ENCODE data around the gene CCDC112. TPM values are rescaled to one million over a fixed set of nuclear protein-coding genes. Genes with fewer than 3 reads are reported as not detected.

Gene CCDC112
- total and polyA plus RNA-seq, 5 donors from 2014 or later: 0.89 to 2.7 (median 1.8) TPM

DNA sequence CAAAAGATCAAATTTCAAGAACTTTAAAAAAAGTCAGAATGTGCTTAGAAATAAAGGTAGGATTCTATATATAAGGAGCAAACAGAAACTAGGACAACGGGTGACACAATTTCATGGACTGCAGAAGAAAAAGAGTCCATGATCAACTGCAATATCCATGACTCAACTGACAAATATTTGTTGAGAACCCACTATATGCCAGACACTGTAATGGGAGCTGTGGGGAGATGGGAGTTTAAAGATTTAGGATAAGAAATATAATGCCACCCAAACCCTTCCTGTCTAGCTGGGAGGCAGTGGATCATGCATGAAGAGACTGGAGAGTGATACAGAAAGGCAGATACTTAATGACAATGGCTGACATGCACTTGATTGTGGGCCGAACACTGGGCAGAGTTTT, 27.6 kb upstream of the CCDC112 start:
- no peak overlapping the region for H3K27ac Mint-ChIP-seq
- peaks cover 49% of the 10 kb centered on the region for H3K27me3 Mint-ChIP-seq

DNA sequence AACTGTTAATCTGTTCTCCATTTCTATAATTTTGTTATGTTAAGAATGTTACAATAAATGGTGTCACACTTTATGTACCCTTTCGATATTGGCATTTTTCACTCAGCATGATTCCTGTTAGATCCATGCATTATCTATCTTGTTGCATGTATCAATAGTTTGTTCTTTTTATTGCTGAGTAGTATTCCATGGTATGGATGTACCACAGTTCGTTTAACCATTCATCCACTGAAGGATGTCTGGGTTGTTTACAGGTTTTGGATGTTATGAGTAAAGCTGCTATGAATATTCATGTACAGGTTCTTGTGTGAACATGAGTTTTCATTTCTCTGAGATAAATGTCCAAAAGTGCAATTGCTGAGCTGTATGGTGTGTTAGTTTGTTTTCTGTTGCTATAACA, 26.3 kb upstream of the CCDC112 start:
- Mint-ChIP-seq H3K9me3 (peaks cover 0 to 2% (median 0%) of the 10 kb centered on the region in 7 donors), H3K4me1 (no peaks in the 10 kb centered on the region), H3K27ac (no peak overlapping the region), H3K4me3 (no peak overlapping the region), H3K36me3 (no peaks in the 10 kb centered on the region), H3K27me3 (peaks cover 57% of the 10 kb centered on the region)
- Histone ChIP-seq H3K27ac (ENCODE audit: insufficient read depth, low read length, poor library complexity, severe bottlenecking) (no peak overlapping the region), H3K4me3 (ENCODE audit: low read depth, low read length) (no peak overlapping the region), H3K9me3 (ENCODE audit: control insufficient read depth in 2 of 2, low read length in 2 of 2) (no peaks in the 10 kb centered on the region), H3K27me3 (ENCODE audit: control insufficient read depth, insufficient read depth, low read length) (peaks cover 26% of the 10 kb centered on the region), H3K36me3 (ENCODE audit: control insufficient read depth, insufficient read depth, low read length) (no peaks in the 10 kb centered on the region), H3K4me1 (ENCODE audit: control insufficient read depth, insufficient read depth, low read length, poor library complexity, severe bottlenecking) (no peaks in the 10 kb centered on the region)
- no peak for ATAC-seq (ENCODE audit: low read depth in 2 of 2)
- no peak for DNase-seq

More for the DNA sequence above, 27.6 kb upstream of the CCDC112 start:
- ATAC-seq (ENCODE audit: low read depth in 2 of 2) (no peak), DNase-seq (no peak)
- Mint-ChIP-seq H3K9me3 (peaks cover 0 to 2% (median 0%) of the 10 kb centered on the region in 7 donors), H3K4me1 (no peaks in the 10 kb centered on the region), H3K36me3 (no peaks in the 10 kb centered on the region), H3K4me3 (no peak overlapping the region)
- Histone ChIP-seq H3K27ac (ENCODE audit: insufficient read depth, low read length, poor library complexity, severe bottlenecking) (no peak overlapping the region), H3K36me3 (ENCODE audit: control insufficient read depth, insufficient read depth, low read length) (no peaks in the 10 kb centered on the region), H3K4me3 (ENCODE audit: low read depth, low read length) (no peak overlapping the region), H3K9me3 (ENCODE audit: control insufficient read depth in 2 of 2, low read length in 2 of 2) (no peaks in the 10 kb centered on the region), H3K4me1 (ENCODE audit: control insufficient read depth, insufficient read depth, low read length, poor library complexity, severe bottlenecking) (no peaks in the 10 kb centered on the region), H3K27me3 (ENCODE audit: control insufficient read depth, insufficient read depth, low read length) (peaks cover 24% of the 10 kb centered on the region)

DNA sequence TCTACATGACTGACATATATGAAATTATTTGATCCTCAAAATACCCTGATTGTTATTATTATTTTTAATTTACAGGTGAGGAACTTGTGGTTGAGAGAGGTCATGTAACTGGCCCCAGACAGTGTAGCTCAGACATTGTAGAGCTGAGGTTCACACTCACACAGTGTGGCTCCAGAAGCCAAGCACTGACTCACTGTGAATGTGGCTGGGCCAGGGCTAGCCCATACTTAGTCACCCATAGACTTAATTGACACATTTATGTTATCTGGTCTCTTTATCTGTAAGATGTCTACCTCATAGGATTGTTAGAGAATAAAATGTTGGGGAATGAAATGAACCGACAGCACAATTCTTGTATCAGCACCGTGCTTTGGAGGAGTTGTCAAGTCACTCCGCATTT, 24.9 kb upstream of the CCDC112 start:
- Histone ChIP-seq H3K4me1 (ENCODE audit: control insufficient read depth, insufficient read depth, low read length, poor library complexity, severe bottlenecking) (no peaks in the 10 kb centered on the region), H3K36me3 (ENCODE audit: control insufficient read depth, insufficient read depth, low read length) (no peaks in the 10 kb centered on the region), H3K4me3 (ENCODE audit: low read depth, low read length) (no peak overlapping the region), H3K27me3 (ENCODE audit: control insufficient read depth, insufficient read depth, low read length) (peaks cover 26% of the 10 kb centered on the region), H3K9me3 (ENCODE audit: control insufficient read depth in 2 of 2, low read length in 2 of 2) (no peaks in the 10 kb centered on the region), H3K27ac (ENCODE audit: insufficient read depth, low read length, poor library complexity, severe bottlenecking) (no peak overlapping the region)
- Mint-ChIP-seq H3K27ac (no peak overlapping the region), H3K4me3 (no peak overlapping the region), H3K36me3 (no peaks in the 10 kb centered on the region), H3K27me3 (peaks cover 65% of the 10 kb centered on the region), H3K4me1 (no peaks in the 10 kb centered on the region), H3K9me3 (peaks cover 0 to 2% (median 0%) of the 10 kb centered on the region in 7 donors)
- DNase-seq: no peak
- no peak for ATAC-seq (ENCODE audit: low read depth in 2 of 2)

DNA sequence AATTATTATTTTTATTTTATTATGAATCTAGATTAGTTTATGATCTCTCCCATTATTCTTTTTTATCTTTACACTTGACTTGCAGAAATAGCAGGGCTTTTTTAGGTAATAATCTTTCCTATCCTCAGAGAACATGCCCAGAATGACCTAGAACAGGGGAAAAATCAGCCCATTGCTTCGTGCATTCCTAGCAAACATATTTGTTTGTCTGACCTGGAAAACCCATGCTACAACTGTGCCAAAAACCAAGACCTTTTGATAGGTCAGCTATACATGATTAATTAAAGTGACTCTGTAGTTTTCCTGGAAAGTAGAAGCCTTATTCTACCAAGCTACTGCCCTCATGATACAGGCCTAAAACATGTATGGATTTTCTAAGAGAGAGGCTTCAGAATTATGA, 24.1 kb upstream of the CCDC112 start:
- Mint-ChIP-seq H3K4me1 (no peaks in the 10 kb centered on the region), H3K9me3 (peaks cover 0 to 2% (median 0%) of the 10 kb centered on the region in 7 donors), H3K27ac (no peak overlapping the region), H3K4me3 (no peak overlapping the region), H3K36me3 (no peaks in the 10 kb centered on the region), H3K27me3 (peaks cover 69% of the 10 kb centered on the region)
- no peaks in the 10 kb centered on the region for H3K9me3 ChIP-seq (ENCODE audit: control insufficient read depth in 2 of 2, low read length in 2 of 2)
- no peaks in the 10 kb centered on the region for H3K4me1 ChIP-seq (ENCODE audit: control insufficient read depth, insufficient read depth, low read length, poor library complexity, severe bottlenecking)
- no peak for ATAC-seq (ENCODE audit: low read depth in 2 of 2)
- no peak for DNase-seq
- peaks cover 29% of the 10 kb centered on the region for H3K27me3 ChIP-seq (ENCODE audit: control insufficient read depth, insufficient read depth, low read length)
- no peak overlapping the region for H3K4me3 ChIP-seq (ENCODE audit: low read depth, low read length)
- H3K27ac ChIP-seq (ENCODE audit: insufficient read depth, low read length, poor library complexity, severe bottlenecking): no peak overlapping the region
- no peaks in the 10 kb centered on the region for H3K36me3 ChIP-seq (ENCODE audit: control insufficient read depth, insufficient read depth, low read length)

DNA sequence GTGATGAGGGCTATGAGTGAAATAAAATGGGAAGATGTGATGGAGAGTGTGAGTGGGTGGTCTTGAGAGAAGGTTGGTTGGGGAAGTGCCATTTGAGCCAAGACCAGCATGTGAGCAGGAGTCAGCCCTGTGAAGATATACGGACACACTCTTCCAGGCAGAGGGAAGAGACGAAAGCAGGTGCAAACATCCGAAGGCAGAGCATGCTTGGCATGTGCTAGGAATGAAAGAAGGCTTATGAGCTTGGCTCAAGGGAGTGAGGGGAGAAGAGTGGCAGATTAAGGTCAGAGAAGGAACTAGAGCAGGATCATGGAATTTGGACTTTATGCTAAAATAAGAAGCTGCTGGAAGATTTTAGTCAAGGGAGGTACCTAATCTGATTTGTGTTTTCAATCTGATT, 23.6 kb upstream of the CCDC112 start:
- peaks cover 68% of the 10 kb centered on the region for H3K27me3 Mint-ChIP-seq
- peaks cover 0 to 2% (median 0%) of the 10 kb centered on the region in 7 donors for H3K9me3 Mint-ChIP-seq
- Histone ChIP-seq H3K4me3 (ENCODE audit: low read depth, low read length) (no peak overlapping the region), H3K9me3 (ENCODE audit: control insufficient read depth in 2 of 2, low read length in 2 of 2) (no peaks in the 10 kb centered on the region), H3K4me1 (ENCODE audit: control insufficient read depth, insufficient read depth, low read length, poor library complexity, severe bottlenecking) (no peaks in the 10 kb centered on the region), H3K27me3 (ENCODE audit: control insufficient read depth, insufficient read depth, low read length) (peaks cover 26% of the 10 kb centered on the region), H3K36me3 (ENCODE audit: control insufficient read depth, insufficient read depth, low read length) (no peaks in the 10 kb centered on the region), H3K27ac (ENCODE audit: insufficient read depth, low read length, poor library complexity, severe bottlenecking) (no peak overlapping the region)
- no peak overlapping the region for H3K4me3 Mint-ChIP-seq
- no peaks in the 10 kb centered on the region for H3K4me1 Mint-ChIP-seq
- no peak overlapping the region for H3K27ac Mint-ChIP-seq
- no peak for DNase-seq
- ATAC-seq (ENCODE audit: low read depth in 2 of 2): no peak
- no peaks in the 10 kb centered on the region for H3K36me3 Mint-ChIP-seq

DNA sequence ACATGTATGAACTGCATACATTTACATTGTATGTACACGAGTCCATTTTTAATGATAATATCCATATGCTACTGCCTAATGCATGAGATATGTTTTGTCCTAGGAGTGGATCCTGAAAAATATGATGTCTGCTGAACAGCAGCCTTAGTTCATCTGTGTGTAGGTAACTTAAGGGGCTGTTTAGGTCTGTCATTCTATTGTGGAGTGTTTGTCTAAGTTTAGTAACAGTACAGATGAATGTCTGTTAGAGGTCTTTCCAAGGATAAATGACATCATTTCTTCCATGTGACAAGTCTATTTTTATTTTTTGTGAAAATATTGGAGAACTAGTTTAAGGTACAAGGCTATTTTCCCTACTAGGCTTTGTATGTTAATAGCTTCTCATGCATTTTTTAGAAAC, 22.6 kb upstream of the CCDC112 start:
- ATAC-seq (ENCODE audit: low read depth in 2 of 2) (no peak), DNase-seq (no peak)
- Mint-ChIP-seq H3K27me3 (peaks cover 59% of the 10 kb centered on the region), H3K4me3 (no peak overlapping the region), H3K27ac (no peak overlapping the region), H3K4me1 (no peaks in the 10 kb centered on the region), H3K36me3 (no peaks in the 10 kb centered on the region), H3K9me3 (peaks cover 0 to 2% (median 0%) of the 10 kb centered on the region in 7 donors)
- Histone ChIP-seq H3K27ac (ENCODE audit: insufficient read depth, low read length, poor library complexity, severe bottlenecking) (no peak overlapping the region), H3K27me3 (ENCODE audit: control insufficient read depth, insufficient read depth, low read length) (peaks cover 29% of the 10 kb centered on the region), H3K9me3 (ENCODE audit: control insufficient read depth in 2 of 2, low read length in 2 of 2) (no peaks in the 10 kb centered on the region), H3K36me3 (ENCODE audit: control insufficient read depth, insufficient read depth, low read length) (no peaks in the 10 kb centered on the region), H3K4me3 (ENCODE audit: low read depth, low read length) (no peak overlapping the region), H3K4me1 (ENCODE audit: control insufficient read depth, insufficient read depth, low read length, poor library complexity, severe bottlenecking) (no peaks in the 10 kb centered on the region)

DNA sequence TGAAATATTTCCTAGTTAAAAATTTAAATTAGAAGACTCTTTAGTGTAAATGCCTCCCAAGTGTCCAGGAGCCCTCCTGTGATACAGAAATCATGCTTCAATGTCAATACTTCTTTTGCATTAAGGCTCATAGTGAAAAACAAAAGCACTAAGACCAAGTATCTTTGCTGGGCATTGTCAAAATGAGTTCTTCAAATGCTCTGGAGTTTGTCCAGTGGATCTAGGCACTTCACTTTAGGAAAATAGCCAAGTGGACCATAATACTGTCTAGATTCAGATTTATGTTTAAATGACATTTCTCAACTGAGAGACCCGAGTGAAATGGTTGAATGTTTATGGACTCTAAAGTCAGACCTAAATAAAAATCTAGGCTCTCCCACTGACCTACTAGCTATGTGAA, 21.3 kb upstream of the CCDC112 start:
- H3K4me3 ChIP-seq (ENCODE audit: low read depth, low read length): no peak overlapping the region
- Mint-ChIP-seq H3K27me3 (peaks cover 52% of the 10 kb centered on the region), H3K36me3 (no peaks in the 10 kb centered on the region), H3K4me1 (no peaks in the 10 kb centered on the region), H3K4me3 (no peak overlapping the region), H3K9me3 (peaks cover 0 to 2% (median 0%) of the 10 kb centered on the region in 7 donors), H3K27ac (no peak overlapping the region)
- DNase-seq (no peak), ATAC-seq (ENCODE audit: low read depth in 2 of 2) (no peak)
- no peaks in the 10 kb centered on the region for H3K4me1 ChIP-seq (ENCODE audit: control insufficient read depth, insufficient read depth, low read length, poor library complexity, severe bottlenecking)
- no peaks in the 10 kb centered on the region for H3K9me3 ChIP-seq (ENCODE audit: control insufficient read depth in 2 of 2, low read length in 2 of 2)
- H3K27ac ChIP-seq (ENCODE audit: insufficient read depth, low read length, poor library complexity, severe bottlenecking): no peak overlapping the region
- no peaks in the 10 kb centered on the region for H3K36me3 ChIP-seq (ENCODE audit: control insufficient read depth, insufficient read depth, low read length)
- H3K27me3 ChIP-seq (ENCODE audit: control insufficient read depth, insufficient read depth, low read length): peaks cover 29% of the 10 kb centered on the region

DNA sequence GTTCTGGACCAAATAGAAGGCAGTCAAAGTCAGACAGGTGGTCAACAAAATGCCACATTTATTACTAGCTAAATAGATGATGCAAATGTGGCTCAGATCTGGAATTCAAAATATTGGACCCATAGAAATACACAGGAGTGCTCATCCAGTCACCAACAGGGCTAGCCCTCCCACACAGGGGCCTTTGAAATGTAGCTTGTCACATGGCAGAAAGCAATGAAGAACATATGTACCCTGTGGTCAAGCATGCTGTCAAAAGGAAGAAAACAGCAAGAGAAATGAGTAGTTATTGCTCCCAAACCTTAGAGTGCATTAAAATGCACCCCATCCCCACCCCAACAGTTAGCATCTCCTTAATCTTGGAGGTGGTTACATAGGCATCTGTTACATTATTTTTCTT, 20.9 kb upstream of the CCDC112 start:
- H3K9me3 ChIP-seq (ENCODE audit: control insufficient read depth in 2 of 2, low read length in 2 of 2): no peaks in the 10 kb centered on the region
- no peaks in the 10 kb centered on the region for H3K36me3 Mint-ChIP-seq
- H3K27ac Mint-ChIP-seq: no peak overlapping the region
- H3K36me3 ChIP-seq (ENCODE audit: control insufficient read depth, insufficient read depth, low read length): no peaks in the 10 kb centered on the region
- H3K4me1 ChIP-seq (ENCODE audit: control insufficient read depth, insufficient read depth, low read length, poor library complexity, severe bottlenecking): no peaks in the 10 kb centered on the region
- H3K9me3 Mint-ChIP-seq: peaks cover 0 to 2% (median 0%) of the 10 kb centered on the region in 7 donors
- no peak overlapping the region for H3K27ac ChIP-seq (ENCODE audit: insufficient read depth, low read length, poor library complexity, severe bottlenecking)
- peaks cover 52% of the 10 kb centered on the region for H3K27me3 Mint-ChIP-seq
- DNase-seq (no peak), ATAC-seq (ENCODE audit: low read depth in 2 of 2) (no peak)
- no peaks in the 10 kb centered on the region for H3K4me1 Mint-ChIP-seq
- no peak overlapping the region for H3K4me3 ChIP-seq (ENCODE audit: low read depth, low read length)
- no peak overlapping the region for H3K4me3 Mint-ChIP-seq
- peaks cover 25% of the 10 kb centered on the region for H3K27me3 ChIP-seq (ENCODE audit: control insufficient read depth, insufficient read depth, low read length)

Data from CD4-positive, CD25-positive, alpha-beta regulatory T cell (primary cell).